GM18858 (cell line): ENCODE results near the gene EID1.
"Not testable (repeated sequence)": the region's sequence is repeated elsewhere in the genome, so short reads cannot be mapped to it uniquely, and the experiment has no call there.

ENCODE experiments used
- ATAC-seq: cut with Tn5 transposase; IDR thresholded peaks from one replicate; pipeline ENCODE4 v1.9.1; 2021; ENCODE audit not compliant: unreplicated experiment

The EID1 gene

DNA sequence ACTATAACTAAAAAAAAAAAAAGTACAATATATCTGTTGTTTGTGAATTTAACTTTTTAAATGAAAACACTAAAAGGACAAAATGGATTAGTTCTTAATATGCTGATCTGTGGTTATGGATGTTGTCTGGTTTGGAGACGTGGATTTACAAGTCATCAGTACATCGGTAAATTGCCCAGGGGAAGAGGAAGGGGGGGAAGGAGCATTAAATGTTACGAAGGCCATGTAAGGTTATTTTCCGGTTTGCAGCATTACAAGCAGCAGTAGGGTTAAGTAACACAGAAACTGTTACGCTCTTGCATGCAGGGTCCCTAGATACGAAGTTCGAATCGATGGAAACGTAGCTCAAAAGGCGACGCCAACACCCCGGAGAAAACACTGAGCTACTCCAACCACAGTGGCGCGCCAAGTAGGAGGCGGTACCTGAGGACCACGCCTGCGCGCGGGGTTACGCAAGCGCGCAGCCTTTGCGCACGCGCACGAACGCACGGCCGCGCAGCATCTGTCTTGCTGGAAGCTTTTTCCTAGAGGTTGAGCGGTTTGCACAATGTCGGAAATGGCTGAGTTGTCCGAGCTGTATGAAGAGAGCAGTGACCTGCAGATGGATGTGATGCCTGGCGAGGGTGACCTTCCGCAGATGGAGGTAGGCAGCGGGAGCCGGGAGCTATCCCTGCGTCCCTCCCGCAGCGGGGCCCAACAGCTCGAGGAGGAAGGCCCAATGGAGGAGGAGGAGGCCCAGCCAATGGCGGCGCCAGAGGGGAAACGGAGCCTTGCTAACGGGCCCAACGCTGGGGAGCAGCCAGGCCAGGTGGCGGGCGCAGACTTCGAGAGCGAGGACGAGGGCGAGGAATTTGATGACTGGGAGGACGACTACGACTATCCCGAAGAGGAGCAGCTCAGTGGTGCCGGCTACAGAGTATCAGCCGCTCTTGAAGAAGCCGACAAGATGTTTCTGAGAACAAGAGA, at the start of gene EID1:
EID1 (plus strand) TSS at position 505 of the 966 bp plus-strand sequence; CDS start at position 548, 43 bp downstream.
- peak; percentile 86 for ATAC-seq

DNA sequence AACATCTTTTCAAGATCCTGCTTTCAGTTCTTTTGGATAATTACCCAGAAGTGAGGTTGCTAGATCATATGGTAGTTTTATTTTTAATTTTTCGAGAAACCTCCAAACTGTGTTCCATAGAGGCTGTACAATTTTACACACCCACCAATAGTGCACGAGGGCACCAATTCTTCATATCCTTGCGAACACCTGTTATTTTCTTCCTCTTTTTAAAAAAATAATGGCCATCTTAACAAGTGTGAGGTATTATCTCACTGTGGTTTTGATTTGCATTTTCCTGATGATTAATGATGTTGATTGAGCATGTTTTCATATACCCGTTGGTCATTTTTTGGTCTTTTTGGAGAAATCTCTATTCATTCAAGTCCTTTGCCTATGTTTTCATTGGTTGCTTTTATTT, 49.5 kb upstream of the EID1 start:
- no peak for ATAC-seq

GRCh38 chr15:48828906-48829305, 49.0 kb upstream of the EID1 start:
- no peak for ATAC-seq

DNA sequence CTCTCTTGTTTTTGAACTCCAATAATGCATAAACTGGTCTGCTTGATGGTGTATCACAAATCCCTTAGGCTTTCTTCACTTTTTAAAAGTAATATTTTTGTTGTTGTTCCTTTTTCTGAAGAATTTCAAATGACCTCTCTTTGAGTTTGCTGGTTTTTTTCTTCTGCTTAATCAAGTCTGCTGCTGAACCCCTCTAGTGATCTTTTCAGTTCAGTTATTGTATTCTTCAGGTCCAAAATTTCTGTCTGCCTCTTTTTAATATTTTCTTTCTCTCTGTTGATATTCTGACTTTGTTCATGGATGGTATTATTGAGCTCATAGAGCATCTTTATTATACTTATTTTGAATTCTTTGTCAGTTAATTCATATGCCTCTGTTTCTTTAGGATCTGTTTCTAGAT, 45.3 kb upstream of the EID1 start:
- ATAC-seq, result no peak

- no peak for ATAC-seq
These were observed 44.3 kb upstream of the EID1 start for GRCh38 chr15:48833526-48834239.

GRCh38 chr15:48834756-48835155, 43.2 kb upstream of the EID1 start:
- ATAC-seq, result no peak

DNA sequence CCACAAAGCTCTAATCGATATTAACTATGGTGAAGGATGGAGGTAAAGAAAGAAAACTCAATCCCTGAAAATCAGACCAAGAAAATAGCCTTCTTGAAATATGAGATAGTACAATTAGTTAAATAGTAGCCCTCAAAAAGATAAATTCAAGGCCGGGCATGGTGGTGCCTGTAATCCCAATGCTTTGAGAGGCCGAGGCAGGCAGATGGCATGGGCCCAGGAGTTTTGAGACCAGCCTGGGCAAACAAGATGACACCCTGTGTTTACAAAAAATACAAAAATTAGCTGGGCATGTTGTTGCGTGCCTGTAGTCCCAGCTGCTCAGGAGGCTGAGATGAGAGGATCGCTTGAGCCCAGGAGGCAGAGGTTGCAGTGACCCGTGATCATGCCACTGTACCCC, 35.4 kb upstream of the EID1 start:
- ATAC-seq, result no peak

DNA sequence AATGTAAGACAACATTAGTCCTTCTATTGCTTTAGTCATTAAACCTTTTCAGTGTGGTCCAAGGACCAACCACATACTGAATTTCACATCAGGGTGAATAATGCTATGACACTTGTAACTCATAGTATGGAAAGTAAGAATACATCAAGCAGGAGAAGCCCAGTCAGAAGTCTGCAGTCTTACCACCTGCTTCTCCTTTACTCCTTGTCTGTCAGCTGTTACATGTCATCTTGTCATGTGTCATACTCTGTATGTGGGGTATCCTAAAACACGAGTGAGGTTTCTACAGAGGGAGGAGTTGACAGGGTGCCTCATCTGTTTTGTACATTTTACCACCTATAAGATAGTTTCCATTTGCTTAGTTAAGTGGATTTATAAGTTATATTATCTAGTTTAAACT, 32.8 kb upstream of the EID1 start:
- ATAC-seq, result no peak

GRCh38 chr15:48850648-48851047, 27.3 kb upstream of the EID1 start:
- no peak for ATAC-seq

GRCh38 chr15:48851956-48852355, 26.0 kb upstream of the EID1 start:
- no peak for ATAC-seq

GRCh38 chr15:48854434-48854833, 23.5 kb upstream of the EID1 start:
- not testable (repeated sequence) for ATAC-seq

- no peak for ATAC-seq
These were observed 22.2 kb upstream of the EID1 start for GRCh38 chr15:48855501-48856440.

DNA sequence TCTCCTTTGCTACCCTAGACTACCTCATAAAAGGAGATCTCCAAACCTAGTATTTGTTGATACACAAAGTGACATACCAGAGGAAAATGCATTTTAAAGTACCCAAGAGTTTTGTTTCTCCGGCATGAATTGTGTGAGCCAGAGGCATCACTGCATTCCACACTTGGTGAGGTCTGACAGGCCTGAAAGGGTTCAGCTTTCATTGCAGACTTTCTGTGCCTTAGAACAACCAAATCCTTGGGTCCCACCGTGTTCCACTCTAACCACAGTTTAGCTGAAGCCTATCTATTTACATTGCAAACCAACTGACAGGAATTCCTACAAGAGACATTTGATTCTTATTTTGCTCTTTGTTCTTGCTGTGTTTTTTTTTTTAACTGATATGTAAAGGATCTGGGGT, 21.0 kb upstream of the EID1 start:
- ATAC-seq, result no peak

GRCh38 chr15:48858401-48858800, 19.5 kb upstream of the EID1 start:
- ATAC-seq, result no peak

DNA sequence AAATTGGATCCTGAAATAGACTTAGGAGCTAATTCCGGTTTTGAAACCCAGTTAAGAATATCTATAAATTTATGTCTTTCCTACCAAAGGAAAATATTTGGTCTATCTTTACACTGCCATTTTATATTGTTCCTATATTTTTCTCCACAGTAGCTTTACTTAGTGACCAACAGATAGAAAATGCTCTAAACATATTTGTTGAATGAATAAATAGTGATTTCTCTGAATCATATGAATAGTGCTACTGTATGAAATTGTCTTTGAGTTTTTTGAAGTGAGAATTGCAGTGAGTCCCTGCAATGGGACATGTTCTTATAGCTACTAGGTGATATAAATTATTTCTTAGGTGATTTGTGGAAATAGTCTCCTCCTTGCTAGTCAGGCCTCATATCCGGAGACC, 18.5 kb upstream of the EID1 start:
- ATAC-seq, result no peak

DNA sequence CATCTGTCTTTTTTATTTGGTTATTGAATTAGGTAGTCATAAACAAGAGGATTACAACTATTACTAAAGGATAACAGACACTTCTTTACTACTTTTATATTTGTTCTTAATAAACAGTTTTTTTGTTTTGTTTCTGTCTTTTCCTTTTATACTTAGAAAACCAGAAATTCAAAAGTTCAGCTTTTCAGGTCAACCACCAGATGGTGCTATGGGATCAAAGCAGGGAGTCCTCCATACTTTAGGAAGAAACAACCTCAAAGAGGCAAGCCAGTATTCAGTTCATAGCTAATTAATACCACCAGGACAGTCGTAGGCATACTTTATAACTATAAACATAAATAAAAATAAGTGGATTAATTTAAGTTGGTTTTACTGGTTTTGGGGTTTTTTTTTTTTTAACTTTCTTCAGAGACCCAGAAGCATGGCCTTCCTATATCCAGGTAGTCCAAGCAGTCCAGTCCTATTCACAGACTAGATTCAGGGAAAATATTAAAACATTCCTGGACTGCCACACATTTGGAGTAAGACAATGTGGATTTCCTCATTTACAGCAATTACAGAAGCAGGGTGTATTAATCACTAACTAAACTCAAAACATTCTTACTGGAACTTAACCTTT, 16.0 kb upstream of the EID1 start:
- ATAC-seq, result peak; percentile 53

DNA sequence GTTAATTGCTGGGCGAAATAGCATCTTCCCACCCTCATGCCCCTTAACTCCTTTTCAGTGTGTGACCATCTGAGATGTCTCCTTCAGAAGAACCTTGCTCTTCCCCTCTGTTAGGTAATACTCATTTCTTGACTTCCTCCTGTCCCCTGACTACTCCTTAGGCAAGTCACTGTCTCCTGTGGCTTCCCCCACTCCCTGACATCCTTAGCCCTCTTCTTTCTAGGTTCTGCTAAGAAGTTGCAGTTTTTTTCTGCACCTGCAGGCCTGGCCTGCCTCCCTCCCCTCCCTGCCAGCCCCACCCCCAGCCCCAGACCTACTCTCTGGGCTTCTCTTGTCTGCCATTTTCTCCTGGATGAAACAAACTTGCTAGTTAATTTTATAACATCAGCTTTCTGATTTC, 15.2 kb upstream of the EID1 start:
- no peak for ATAC-seq

DNA sequence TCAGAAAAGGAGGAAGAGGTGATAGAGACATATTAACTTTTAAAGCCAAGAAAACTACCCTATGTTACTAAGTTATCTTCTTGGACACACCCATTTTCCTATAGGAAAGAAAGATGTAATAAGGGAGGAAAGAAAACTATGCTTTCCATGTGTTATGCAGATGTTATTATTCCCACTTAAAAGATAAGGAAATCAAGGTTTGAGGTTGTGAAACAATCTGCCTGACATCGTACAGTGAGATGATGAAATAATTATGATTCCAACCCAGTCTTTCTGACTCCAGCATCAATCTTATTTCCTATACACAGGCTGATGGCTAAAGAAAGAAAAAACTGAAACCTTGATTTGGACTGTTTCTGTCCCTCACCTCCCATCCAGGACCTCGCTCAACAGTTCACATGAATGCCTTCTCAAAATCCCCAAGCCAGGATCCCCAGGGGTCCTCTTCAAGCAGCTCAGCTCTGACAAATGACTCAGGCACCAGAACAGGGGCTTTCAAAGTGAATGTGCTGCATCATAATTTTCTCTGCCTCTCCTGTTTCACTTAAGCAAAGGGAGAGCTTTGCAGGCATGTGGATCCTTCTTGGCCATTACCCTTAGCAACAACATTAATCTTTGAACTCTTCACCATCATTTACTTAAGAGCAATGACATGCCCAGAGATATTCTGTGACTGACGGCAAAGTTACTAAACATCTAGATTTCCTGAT, 12.4 kb upstream of the EID1 start:
- ATAC-seq, result no peak

- ATAC-seq, result no peak
These were observed 11.8 kb upstream of the EID1 start for GRCh38 chr15:48866141-48866563.

DNA sequence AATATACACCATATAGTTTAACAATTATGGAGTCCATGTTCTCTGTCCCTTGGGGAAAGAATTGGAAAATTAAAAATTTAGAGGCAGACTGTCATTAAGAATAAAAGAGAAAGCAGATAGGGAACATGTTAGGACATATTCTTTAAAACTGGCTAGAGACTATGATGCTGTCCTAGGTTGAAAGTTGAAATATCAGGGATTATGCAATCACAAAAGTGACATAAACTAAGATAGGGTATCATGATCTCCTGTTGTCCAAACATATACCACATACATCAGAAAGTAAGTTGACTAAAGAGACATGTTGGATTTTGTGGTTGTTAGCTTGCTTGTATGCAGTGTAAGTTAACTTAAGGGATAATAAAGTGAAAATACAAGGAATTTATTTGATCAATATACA, 9.9 kb upstream of the EID1 start:
- ATAC-seq, result no peak
